Transverse colon (tissue), 3 donors: ENCODE measurements around the gene MYBPC1.

ENCODE experiments used
- CTCF ChIP-seq, 5 experiments: fragments of 200-600 bp in 3 of 5; fragments of 450-650 bp in 2 of 5; sonication (generic) in 3 of 5; IDR thresholded peaks; 1 replicate in 2 of 5; 2 replicates in 3 of 5; pipeline ENCODE4 v1.5.1; 2016 to 2017; ENCODE audit warnings: antibody characterized with exemption in 5 of 5, inconsistent platforms in 3 of 5, mild to moderate bottlenecking in 2 of 5, moderate library complexity in 1 of 5
- EP300 ChIP-seq: sonication (generic); formaldehyde crosslinking; IDR thresholded peaks from one replicate; pipeline ENCODE4 v1.6.1; 2017; ENCODE audit warnings: antibody characterized with exemption, low read depth
- POLR2A ChIP-seq: fragments of 450-650 bp; IDR thresholded peaks from one replicate; pipeline ENCODE4 v1.6.1; 2016; ENCODE audit warnings: antibody characterized with exemption, mild to moderate bottlenecking, moderate library complexity

GRCh38 chr12:101727098-101727497 lies 132.3 kb downstream of the MYBPC1 start:
- TF ChIP-seq EP300 (no peak), CTCF (IDR thresholded peaks at IDR 0.05) (no peak), POLR2A (no peak)
